Esophagus squamous epithelium (tissue), 5 donors: Measurements from ENCODE around the gene C1orf53. TPM values are rescaled to one million over a fixed set of nuclear protein-coding genes. Genes with fewer than 3 reads are reported as not detected.

Experiments
- DNase-seq: peaks from one replicate; lab custom pipeline; 2025; lab: John Stamatoyannopoulos, UW
- H3K27ac ChIP-seq, 4 donors: fragments of 200-600 bp; sonication (generic); one replicate each; pipeline ENCODE4 v1.5.1; 2016 to 2019; ENCODE audit warnings: mild to moderate bottlenecking in 1 of 4
- H3K27me3 ChIP-seq, 4 donors: fragments of 200-600 bp; sonication (generic); 1 replicate in 3 of 4; 2 replicates in 1 of 4; pipeline versions ENCODE4 v1.5.1 to v1.6.0; 2017 to 2021; ENCODE audit warnings: antibody characterized with exemption in 1 of 4
- H3K36me3 ChIP-seq, 3 donors: fragments of 200-600 bp; sonication (generic); one replicate each; pipeline ENCODE4 v1.5.1; 2016 to 2019
- H3K4me1 ChIP-seq, 3 donors: fragments of 200-600 bp; sonication (generic); one replicate each; pipeline ENCODE4 v1.5.1; 2017 to 2019
- H3K4me3 ChIP-seq, 4 donors: fragments of 200-600 bp; sonication (generic); 1 replicate in 3 of 4; 2 replicates in 1 of 4; pipeline ENCODE4 v1.5.1; 2016 to 2019; ENCODE audit warnings: mild to moderate bottlenecking in 2 of 4, moderate library complexity in 1 of 4
- H3K9me3 ChIP-seq, 3 donors: fragments of 200-600 bp; sonication (generic); one replicate each; pipeline ENCODE4 v1.5.1; 2016 to 2019
- POLR2A ChIP-seq, 4 donors: fragments of 450-650 bp; IDR thresholded peaks; one replicate each; pipeline ENCODE4 v1.6.1; 2017; ENCODE audit warnings: antibody characterized with exemption in 4 of 4, mild to moderate bottlenecking in 4 of 4, moderate library complexity in 3 of 4
- WGBS, 2 donors: methylation state at CpG; one replicate each; pipeline ENCODE4 v1.1.5; 2018; 5-methylcytosine and 5-hydroxymethylcytosine counted together
- intact Hi-C: fragments of 100-400 bp; cut with DNase I; formaldehyde crosslinking; loops from one replicate; pipeline ENCODE4 v1.15.0; 2022
- total RNA-seq, 4 donors: library from RNA; depleted of rRNA; stranded (reverse); fragments of >200 nt; gene quantifications; one replicate each; pipeline ENCODE4 v1.1.0, GENCODE V29; 2016
- TF ChIP-seq, protein P1 (sequence below), 6 experiments: fragments of 450-650 bp in 4 of 6; fragments of 200-600 bp in 2 of 6; sonication (generic) in 2 of 6; IDR thresholded peaks; one replicate each; pipeline ENCODE4 v1.5.1; 2016 to 2019; ENCODE audit warnings: antibody characterized with exemption in 6 of 6, mild to moderate bottlenecking in 4 of 6, moderate library complexity in 4 of 6
- donor health status: DM: yes; HTN: yes; CAD: no.

Gene C1orf53
- total RNA-seq, 4 donors from 2014 or later, result 3.4 to 7.2 TPM; not detected in 2

DNA sequence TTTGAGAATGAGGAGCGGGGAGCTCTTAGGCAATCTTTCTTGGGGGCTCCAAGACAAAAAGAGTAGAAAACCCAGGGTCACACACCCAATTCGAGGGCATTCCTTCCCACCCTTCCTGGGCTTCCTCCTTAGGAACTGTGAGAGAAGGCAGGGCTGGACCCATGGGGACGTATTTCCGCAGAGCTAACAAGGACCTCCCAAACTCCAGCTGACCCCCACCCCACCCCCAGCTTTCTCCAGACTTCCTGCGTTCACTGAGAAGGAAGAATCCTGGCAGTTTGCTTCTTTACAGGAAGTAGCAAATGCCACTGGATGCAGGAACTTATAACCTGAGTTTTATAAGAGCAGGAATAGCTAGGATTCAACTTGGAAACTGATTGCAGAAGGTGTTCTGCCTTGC, 12.1 kb downstream of the C1orf53 start:
- no peak for DNase-seq
- TF ChIP-seq, protein P1, sequence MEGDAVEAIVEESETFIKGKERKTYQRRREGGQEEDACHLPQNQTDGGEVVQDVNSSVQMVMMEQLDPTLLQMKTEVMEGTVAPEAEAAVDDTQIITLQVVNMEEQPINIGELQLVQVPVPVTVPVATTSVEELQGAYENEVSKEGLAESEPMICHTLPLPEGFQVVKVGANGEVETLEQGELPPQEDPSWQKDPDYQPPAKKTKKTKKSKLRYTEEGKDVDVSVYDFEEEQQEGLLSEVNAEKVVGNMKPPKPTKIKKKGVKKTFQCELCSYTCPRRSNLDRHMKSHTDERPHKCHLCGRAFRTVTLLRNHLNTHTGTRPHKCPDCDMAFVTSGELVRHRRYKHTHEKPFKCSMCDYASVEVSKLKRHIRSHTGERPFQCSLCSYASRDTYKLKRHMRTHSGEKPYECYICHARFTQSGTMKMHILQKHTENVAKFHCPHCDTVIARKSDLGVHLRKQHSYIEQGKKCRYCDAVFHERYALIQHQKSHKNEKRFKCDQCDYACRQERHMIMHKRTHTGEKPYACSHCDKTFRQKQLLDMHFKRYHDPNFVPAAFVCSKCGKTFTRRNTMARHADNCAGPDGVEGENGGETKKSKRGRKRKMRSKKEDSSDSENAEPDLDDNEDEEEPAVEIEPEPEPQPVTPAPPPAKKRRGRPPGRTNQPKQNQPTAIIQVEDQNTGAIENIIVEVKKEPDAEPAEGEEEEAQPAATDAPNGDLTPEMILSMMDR (IDR thresholded peaks at IDR 0.05), result no peak
- no peak for TF ChIP-seq POLR2A (IDR thresholded peaks at IDR 0.05)
- Histone ChIP-seq H3K27me3 (peaks cover 31 to 100% (median 87%) of the 10 kb centered on the region in 4 donors), H3K9me3 (no peaks in the 10 kb centered on the region), H3K4me1 (peaks cover 47 to 90% (median 64%) of the 10 kb centered on the region in 3 donors), H3K27ac (no peak overlapping the region), H3K4me3 (no peak overlapping the region), H3K36me3 (no peaks in the 10 kb centered on the region)
- intact Hi-C loops, result no loop called here
- WGBS, 2 donors, result 14 to 30% methylated on average over 4 to 5 of the region's 5 CpGs

DNA sequence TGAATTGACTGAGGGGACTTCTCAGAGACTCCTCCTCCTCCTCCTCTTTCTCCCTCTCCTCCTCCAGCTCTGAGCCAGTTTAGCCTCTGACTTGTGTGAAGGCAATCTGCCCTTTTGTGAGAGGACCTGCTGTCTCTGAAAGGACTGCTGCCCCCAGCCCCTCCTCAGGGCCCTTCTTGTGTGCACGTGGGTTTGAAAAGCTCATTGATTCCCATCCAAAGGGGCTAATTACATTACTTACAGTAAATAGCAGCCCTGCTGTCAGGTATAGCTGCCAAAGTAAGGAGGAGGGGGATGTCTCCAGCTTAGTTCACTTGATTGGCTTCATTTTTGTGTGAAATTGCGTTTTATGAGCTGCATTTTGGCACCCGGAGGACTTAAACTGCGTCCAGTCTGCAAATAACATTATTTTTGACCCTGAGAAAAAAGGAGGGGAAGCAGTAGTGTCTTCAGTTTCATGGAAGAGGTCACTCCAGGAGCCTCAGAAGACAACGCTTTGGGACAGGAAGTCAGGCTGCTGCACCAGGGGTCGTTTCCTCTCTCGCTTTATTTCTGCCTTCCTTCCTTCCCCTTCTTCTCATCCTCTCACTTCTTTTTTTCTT, 12.9 kb downstream of the C1orf53 start:
- peaks cover 38 to 100% (median 83%) of the 10 kb centered on the region in 4 donors for H3K27me3 ChIP-seq
- no peak for DNase-seq
- H3K27ac ChIP-seq, result no peak overlapping the region
- H3K4me1 ChIP-seq, result peaks cover 46 to 92% (median 66%) of the 10 kb centered on the region in 3 donors
- H3K36me3 ChIP-seq, result no peaks in the 10 kb centered on the region
- no peaks in the 10 kb centered on the region for H3K9me3 ChIP-seq
- TF ChIP-seq, protein P1 (IDR thresholded peaks at IDR 0.05), result no peak
- TF ChIP-seq POLR2A (IDR thresholded peaks at IDR 0.05), result no peak
- intact Hi-C loops, result no loop called here
- WGBS, 2 donors, result 9 to 13% methylated on average over 7 of the region's 7 CpGs
- peak overlapping the region in 2 of 4 donors; percentile 10 to 59 for H3K4me3 ChIP-seq

DNA sequence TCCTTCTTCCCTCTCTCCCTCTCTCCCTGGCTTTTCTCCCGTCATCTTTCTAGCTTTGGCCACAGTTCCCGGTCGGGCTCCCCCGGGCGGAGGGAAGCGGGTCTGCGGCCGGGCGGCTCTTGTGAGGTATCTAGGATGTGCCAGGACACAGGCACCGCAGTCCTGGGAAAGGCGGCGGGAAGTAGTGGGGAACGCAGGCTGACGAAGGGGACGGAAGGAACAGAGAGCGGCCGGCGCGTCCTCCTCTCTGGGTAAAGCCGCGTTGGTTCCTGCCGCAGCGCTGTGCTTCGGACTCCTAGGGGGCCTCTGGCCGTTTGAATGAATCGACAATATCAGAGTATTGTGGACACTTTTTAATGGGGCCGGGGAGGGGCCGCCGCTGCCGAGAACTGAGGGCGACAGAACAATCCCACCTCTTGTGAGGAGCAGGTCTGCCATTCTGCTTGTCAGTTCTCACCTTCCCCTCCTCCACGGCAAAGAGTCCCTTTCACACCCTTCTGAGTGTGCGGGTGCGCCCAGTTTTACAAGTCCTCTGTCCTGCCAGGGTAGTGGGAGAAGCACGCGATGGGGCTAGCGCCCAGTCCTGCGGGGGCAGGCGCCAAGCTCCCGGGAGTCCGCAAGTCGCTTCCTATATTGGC, 13.6 kb downstream of the C1orf53 start:
- 0% methylated on average over 1 of the region's 42 CpGs; no CpG with 5 or more reads in 1 of the 2 donors for WGBS, 2 donors
- no peak for DNase-seq
- H3K4me3 ChIP-seq, result peak overlapping the region in 3 of 4 donors; percentile 1 to 59 (median 10)
- intact Hi-C loops, result no loop called here
- H3K27me3 ChIP-seq, result peaks cover 36 to 100% (median 82%) of the 10 kb centered on the region in 4 donors
- TF ChIP-seq, protein P1 (IDR thresholded peaks at IDR 0.05), result peak in 3 of 6 experiments; percentile 10 to 46 (median 18)
- no peak for TF ChIP-seq POLR2A (IDR thresholded peaks at IDR 0.05)
- H3K36me3 ChIP-seq, result no peaks in the 10 kb centered on the region
- no peaks in the 10 kb centered on the region for H3K9me3 ChIP-seq
- peaks cover 40 to 92% (median 59%) of the 10 kb centered on the region in 3 donors for H3K4me1 ChIP-seq
- H3K27ac ChIP-seq, result no peak overlapping the region

DNA sequence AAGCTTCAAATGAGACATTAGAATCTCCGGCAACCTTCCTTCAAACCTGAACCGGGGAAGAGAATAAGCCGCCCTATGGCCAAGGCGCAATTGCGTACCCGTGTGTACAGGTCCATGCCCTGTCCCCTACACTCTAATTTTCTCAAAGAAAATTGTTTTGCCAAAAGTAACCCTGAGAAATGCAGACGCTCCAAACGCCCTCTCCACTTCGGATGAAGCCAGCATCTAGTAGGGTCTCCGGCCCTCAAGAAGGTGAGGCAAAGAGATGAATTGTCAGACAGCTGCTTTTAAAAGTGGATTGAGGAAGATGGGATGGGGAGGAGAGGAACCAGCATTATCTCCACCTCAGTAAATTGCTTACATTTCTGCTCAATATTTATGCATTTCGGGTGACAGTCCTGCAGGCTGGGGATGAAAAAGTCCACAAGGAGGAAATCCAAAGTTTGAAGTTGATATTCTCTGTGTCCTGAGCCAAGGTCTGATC, 14.1 kb downstream of the C1orf53 start:
- H3K4me3 ChIP-seq, result peak overlapping the region in 2 of 4 donors; percentile 10 to 59

DNA sequence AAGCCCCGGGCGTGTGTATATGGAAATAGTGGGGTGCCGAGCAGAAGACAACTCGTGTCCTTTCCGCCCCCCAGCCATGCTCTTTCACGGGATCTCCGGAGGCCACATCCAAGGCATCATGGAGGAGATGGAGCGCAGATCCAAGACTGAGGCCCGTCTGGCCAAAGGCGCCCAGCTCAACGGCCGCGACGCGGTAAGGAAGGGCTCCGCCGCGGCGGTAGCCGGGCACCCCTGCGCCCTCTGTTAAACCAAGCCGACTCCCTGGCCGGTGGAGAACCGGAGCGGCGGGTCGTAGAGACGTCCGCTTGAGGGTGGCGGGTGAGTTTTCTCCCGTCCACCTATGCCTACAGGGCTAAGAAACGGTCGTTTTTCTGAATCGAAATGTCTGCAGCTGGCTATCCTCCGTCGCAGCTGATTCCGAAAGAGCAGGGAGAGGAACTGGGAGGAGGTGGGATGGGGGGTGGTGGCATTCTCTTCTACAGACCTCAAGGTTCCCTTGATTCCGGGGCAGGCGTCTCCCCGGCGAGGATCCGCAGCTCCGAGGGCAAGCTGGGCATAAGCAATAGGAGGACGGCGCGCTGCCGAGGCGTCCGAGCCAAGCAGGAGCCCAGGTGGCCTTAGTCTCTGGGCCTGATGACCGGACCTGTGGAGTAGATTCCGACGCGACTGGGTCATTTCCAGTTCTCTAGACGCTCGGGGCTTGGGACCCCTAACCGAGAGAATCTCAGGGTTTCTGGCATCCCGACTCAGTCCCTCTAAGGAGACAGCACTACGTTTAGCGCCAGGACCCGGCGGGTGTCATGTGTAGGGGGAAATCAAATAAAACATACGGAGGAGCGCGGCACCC, 15.6 kb downstream of the C1orf53 start:
- peak overlapping the region in 3 of 4 donors; percentile 11 to 59 (median 36) for H3K4me3 ChIP-seq

More for the DNA sequence above, 14.1 kb downstream of the C1orf53 start:
- intact Hi-C loops, result no loop called here
- H3K36me3 ChIP-seq, result no peaks in the 10 kb centered on the region
- no peak for DNase-seq
- H3K4me1 ChIP-seq, result peaks cover 34 to 91% (median 54%) of the 10 kb centered on the region in 3 donors
- H3K9me3 ChIP-seq, result no peaks in the 10 kb centered on the region
- peaks cover 32 to 100% (median 82%) of the 10 kb centered on the region in 4 donors for H3K27me3 ChIP-seq
- no peak for TF ChIP-seq POLR2A (IDR thresholded peaks at IDR 0.05)
- no peak overlapping the region for H3K27ac ChIP-seq
- WGBS, 2 donors, result 5 to 10% methylated on average over 5 to 11 of the region's 11 CpGs

More for the DNA sequence above, 15.6 kb downstream of the C1orf53 start:
- Histone ChIP-seq H3K9me3 (no peaks in the 10 kb centered on the region), H3K36me3 (no peaks in the 10 kb centered on the region), H3K4me1 (peaks cover 19 to 76% (median 39%) of the 10 kb centered on the region in 3 donors), H3K27ac (no peak overlapping the region), H3K27me3 (peaks cover 29 to 100% (median 73%) of the 10 kb centered on the region in 4 donors)
- intact Hi-C loops, result no loop called here
- TF ChIP-seq POLR2A (IDR thresholded peaks at IDR 0.05), result no peak
- TF ChIP-seq, protein P1 (IDR thresholded peaks at IDR 0.05), result no peak
- DNase-seq, result no peak
- 5 to 12% methylated on average over 16 to 20 of the region's 64 CpGs for WGBS, 2 donors
